K562 (cell line): ENCODE measurements around the gene REXO2. TPM values are rescaled to one million over a fixed set of nuclear protein-coding genes. Genes with fewer than 3 reads are reported as not detected.

Experiments
- ATAC-seq: fragments of 200-7000 bp; cut with Tn5 transposase; 3 replicates; pipeline ENCODE4 v1.9.1; 2020; ENCODE audit warnings: moderate library complexity
- BruUV-seq: library from RNA; stranded (reverse); fragments of 400-500 nt; replicated peaks from 2 replicates; lab custom pipeline; 2021; lab: Mats Ljungman, UMichigan
- CTCF ChIA-PET: fragments of 300-600 bp; formaldehyde crosslinking; extraction: SDS; loops from one replicate; lab custom pipeline; 2021; ENCODE audit warnings: low intra/inter-chr PET ratio; lab: Yijun Ruan, JAX
- POLR2A ChIA-PET: fragments of 300-600, 350-650 bp; sonication (Branson Sonifier 250); formaldehyde crosslinking; extraction: SDS; loops from one replicate; lab custom pipeline; 2021; ENCODE audit warnings: antibody characterized with exemption, inconsistent platforms; lab: Yijun Ruan, JAX
- DNase-seq, 4 experiments: peaks; one replicate each; pipeline versions ENCODE4 v3.0.0 to v3.0.0-alpha.2; 2011 to 2018; ENCODE audit warnings: low spot score in 3 of 4, mixed read lengths in 3 of 4; ENCODE audit errors: extremely low read depth in 1 of 4
- FAIRE-seq: peaks from 2 replicates; lab custom pipeline; 2011; peaks lifted over from hg19 to GRCh38; lab: Jason Lieb, UNC
- H2AFZ ChIP-seq: 2 replicates; pipeline ENCODE4 v1.6.0; 2011; ENCODE audit warnings: low read depth, low read length, control low read depth, inconsistent platforms
- H3K27ac ChIP-seq: fragments of 200-600 bp; 3 replicates; pipeline ENCODE4 v1.8.0; 2011; ENCODE audit warnings: low read depth, mild to moderate bottlenecking, control low read depth, inconsistent platforms, low read length, moderate library complexity, mixed read lengths; ENCODE audit errors: extremely low read depth
- H3K27me3 ChIP-seq, 2 experiments: fragments of 300-600 bp in 1 of 2; 2 replicates in 1 of 2; 3 replicates in 1 of 2; pipeline versions ENCODE4 v1.6.0 to v1.8.0; 2011; ENCODE audit warnings: inconsistent platforms in 2 of 2, low read length in 2 of 2, mild to moderate bottlenecking in 1 of 2, mixed read lengths in 1 of 2, moderate library complexity in 1 of 2; ENCODE audit not compliant: control insufficient read depth in 2 of 2, insufficient read depth in 2 of 2
- H3K36me3 ChIP-seq: fragments of 300-600 bp; 3 replicates; pipeline ENCODE4 v1.8.0; 2011; ENCODE audit warnings: mild to moderate bottlenecking, low read length, inconsistent platforms; ENCODE audit not compliant: control insufficient read depth, insufficient read depth
- H3K4me1 ChIP-seq, 2 experiments: fragments of 200-600 bp in 1 of 2; replicated peaks in 1 of 2; 2 replicates in 1 of 2; 3 replicates in 1 of 2; pipeline versions ENCODE4 v1.5.1 to v1.8.0; 2011; ENCODE audit warnings: inconsistent platforms in 2 of 2, low read length in 2 of 2, mild to moderate bottlenecking in 1 of 2, mixed read lengths in 1 of 2, moderate library complexity in 1 of 2; ENCODE audit not compliant: control insufficient read depth in 2 of 2, insufficient read depth in 2 of 2
- H3K4me2 ChIP-seq: 2 replicates; pipeline ENCODE4 v1.6.1; 2011; ENCODE audit warnings: low read length, control low read depth, inconsistent platforms, mixed read lengths; ENCODE audit not compliant: insufficient read depth
- H3K4me3 ChIP-seq: fragments of 200-600 bp; sonication (generic), shearing (Covaris generic); 2 replicates; pipeline ENCODE4 v1.5.1; 2016; ENCODE audit warnings: control low read depth, inconsistent platforms
- H3K79me2 ChIP-seq: fragments of 200-600 bp; 3 replicates; pipeline ENCODE4 v1.8.0; 2011; ENCODE audit warnings: low read length, inconsistent platforms; ENCODE audit not compliant: control insufficient read depth, insufficient read depth
- H3K9ac ChIP-seq, 2 experiments: 2 replicates each; pipeline versions ENCODE4 v1.6.0 to v1.6.1; 2011; ENCODE audit warnings: low read depth in 2 of 2, low read length in 2 of 2, control low read depth in 1 of 2, inconsistent platforms in 1 of 2, mild to moderate bottlenecking in 1 of 2, mixed read lengths in 1 of 2; ENCODE audit not compliant: insufficient read depth in 1 of 2
- H3K9me1 ChIP-seq: one replicate; pipeline ENCODE4 v1.6.0; 2011; ENCODE audit warnings: inconsistent platforms, mild to moderate bottlenecking, low read length, moderate library complexity; ENCODE audit not compliant: control insufficient read depth, insufficient read depth
- H3K9me3 ChIP-seq: replicated peaks from 2 replicates; pipeline ENCODE4 v1.5.1; 2011; ENCODE audit warnings: low read depth, low read length, inconsistent platforms; ENCODE audit not compliant: control insufficient read depth, insufficient read depth
- H4K20me1 ChIP-seq: replicated peaks from 2 replicates; pipeline ENCODE4 v1.6.1; 2011; ENCODE audit warnings: low read length, inconsistent platforms, mixed read lengths; ENCODE audit not compliant: control insufficient read depth, insufficient read depth
- CHD1 ChIP-seq: fragments of 200-600 bp; sonication (generic); IDR thresholded peaks from one replicate; pipeline ENCODE4 v1.6.1; 2012; ENCODE audit warnings: mild to moderate bottlenecking, moderate library complexity, low read length, inconsistent platforms
- GATAD2A ChIP-seq: fragments of 450-650 bp; IDR thresholded peaks from 2 replicates; pipeline ENCODE4 v1.6.1; 2017
- SOX6 ChIP-seq: fragments of 450-650 bp; IDR thresholded peaks from 2 replicates; pipeline ENCODE4 v1.6.1; 2014; ENCODE audit warnings: mild to moderate bottlenecking
- SP1 ChIP-seq: sonication (generic); formaldehyde crosslinking; IDR thresholded peaks from 2 replicates; pipeline ENCODE4 v1.8.1; 2022; ENCODE audit warnings: mild to moderate bottlenecking, missing genetic modification reagents
- WGBS: fragments of 100-300 bp; shearing (Covaris generic); methylation state at CpG from one replicate; pipeline ENCODE4 v1.1.6; 2016; ENCODE audit warnings: low coverage, mixed read lengths; ENCODE audit not compliant: insufficient coverage; ENCODE audit errors: missing lambda C conversion rate; 5-methylcytosine and 5-hydroxymethylcytosine counted together
- in situ Hi-C: fragments of 300-500 bp; cut with MboI; formaldehyde crosslinking; loops from 4 replicates; pipeline ENCODE4 v1.15.0; 2018; ENCODE audit warnings: inconsistent platforms, mixed read lengths
- intact Hi-C: fragments of 100-400 bp; cut with micrococcal nuclease; formaldehyde crosslinking; loops from 2 replicates; pipeline ENCODE4 v1.14.2; 2022
- polyA plus RNA-seq, 8 experiments: library from polyadenylated mRNA; depleted of rRNA in 4 of 8; stranded (reverse) in 5 of 8; unstranded in 3 of 8; fragments of >200 nt; fragmentation: Nextera tagmentation in 2 of 8; fragmentation: Illumina TruSeq in 1 of 8; extraction: Ambion mirVana in 2 of 8; extraction: Trizol in 1 of 8; gene quantifications; 2 replicates each; pipeline versions ENCODE4 v1.2.1 to v1.2.3, GENCODE V29; 2011 to 2014; ENCODE audit warnings: inconsistent platforms in 1 of 8, missing spikeins in 1 of 8
- total RNA-seq, 7 experiments: library from RNA; depleted of rRNA in 6 of 7; stranded (reverse); fragments of >200 nt in 6 of 7; fragmentation: Illumina TruSeq in 2 of 7; extraction: Trizol in 2 of 7; gene quantifications; 2 replicates each; pipeline versions ENCODE4 v1.2.1 to v1.2.3, GENCODE V29; 2011 to 2021; ENCODE audit warnings: low replicate concordance in 1 of 7
- TF ChIP-seq, protein P1 (sequence below): fragments of 450-650 bp; IDR thresholded peaks from 2 replicates; pipeline ENCODE4 v1.6.1; 2017; ENCODE audit warnings: antibody characterized with exemption, mild to moderate bottlenecking

REXO2 gene
- total and polyA plus RNA-seq, 9 of the 15 experiments (the other 6 are each of a cell fraction or from before 2014, with no cell fraction given) = 143 to 370 (median 193) TPM

- TF ChIP-seq SP1 (CRISPR knock-in tag) = no peak
- TF ChIP-seq, protein P1, sequence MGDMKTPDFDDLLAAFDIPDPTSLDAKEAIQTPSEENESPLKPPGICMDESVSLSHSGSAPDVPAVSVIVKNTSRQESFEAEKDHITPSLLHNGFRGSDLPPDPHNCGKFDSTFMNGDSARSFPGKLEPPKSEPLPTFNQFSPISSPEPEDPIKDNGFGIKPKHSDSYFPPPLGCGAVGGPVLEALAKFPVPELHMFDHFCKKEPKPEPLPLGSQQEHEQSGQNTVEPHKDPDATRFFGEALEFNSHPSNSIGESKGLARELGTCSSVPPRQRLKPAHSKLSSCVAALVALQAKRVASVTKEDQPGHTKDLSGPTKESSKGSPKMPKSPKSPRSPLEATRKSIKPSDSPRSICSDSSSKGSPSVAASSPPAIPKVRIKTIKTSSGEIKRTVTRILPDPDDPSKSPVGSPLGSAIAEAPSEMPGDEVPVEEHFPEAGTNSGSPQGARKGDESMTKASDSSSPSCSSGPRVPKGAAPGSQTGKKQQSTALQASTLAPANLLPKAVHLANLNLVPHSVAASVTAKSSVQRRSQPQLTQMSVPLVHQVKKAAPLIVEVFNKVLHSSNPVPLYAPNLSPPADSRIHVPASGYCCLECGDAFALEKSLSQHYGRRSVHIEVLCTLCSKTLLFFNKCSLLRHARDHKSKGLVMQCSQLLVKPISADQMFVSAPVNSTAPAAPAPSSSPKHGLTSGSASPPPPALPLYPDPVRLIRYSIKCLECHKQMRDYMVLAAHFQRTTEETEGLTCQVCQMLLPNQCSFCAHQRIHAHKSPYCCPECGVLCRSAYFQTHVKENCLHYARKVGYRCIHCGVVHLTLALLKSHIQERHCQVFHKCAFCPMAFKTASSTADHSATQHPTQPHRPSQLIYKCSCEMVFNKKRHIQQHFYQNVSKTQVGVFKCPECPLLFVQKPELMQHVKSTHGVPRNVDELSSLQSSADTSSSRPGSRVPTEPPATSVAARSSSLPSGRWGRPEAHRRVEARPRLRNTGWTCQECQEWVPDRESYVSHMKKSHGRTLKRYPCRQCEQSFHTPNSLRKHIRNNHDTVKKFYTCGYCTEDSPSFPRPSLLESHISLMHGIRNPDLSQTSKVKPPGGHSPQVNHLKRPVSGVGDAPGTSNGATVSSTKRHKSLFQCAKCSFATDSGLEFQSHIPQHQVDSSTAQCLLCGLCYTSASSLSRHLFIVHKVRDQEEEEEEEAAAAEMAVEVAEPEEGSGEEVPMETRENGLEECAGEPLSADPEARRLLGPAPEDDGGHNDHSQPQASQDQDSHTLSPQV = no peak
- 0 out of 2 replicates have a peak, but pooled peaks have one; percentile 2 for TF ChIP-seq SOX6
Observed at GRCh38 chr11:114400915-114401223, 38.4 kb upstream of the REXO2 start (continued).

GRCh38 chr11:114401311-114401710 is 38.0 kb upstream of the REXO2 start:
- H3K9me1 ChIP-seq = no peaks in the 10 kb centered on the region
- peak overlapping the region; percentile 97 for H3K4me2 ChIP-seq
- CTCF ChIA-PET = interaction anchor here (0.5 kb wide), 1 partner anchor 39 kb away, joined by 3 read pairs; no protein-coding TSS in a partner anchor
- 1% methylated on average over 4 of the region's 4 CpGs for WGBS
- TF ChIP-seq CHD1 (peak; percentile 63), GATAD2A (no peak)
- peaks cover 3 to 21% of the 10 kb centered on the region in 2 experiments for H3K4me1 ChIP-seq
- H3K27me3 ChIP-seq = no peaks in the 10 kb centered on the region
- no peak overlapping the region for H2AFZ ChIP-seq
- intact Hi-C loops = loop anchor here (2.0 kb wide), 1 partner anchor 121 kb away; no protein-coding TSS in a partner anchor
- ATAC-seq (no peak), FAIRE-seq (no peak), DNase-seq (no peak)
- H3K9ac ChIP-seq = peak overlapping the region in 1 of 2 experiments; percentile 95; a peak in 3 of 4 replicates
- H3K79me2 ChIP-seq = peaks cover 84% of the 10 kb centered on the region
- in situ Hi-C loops = no loop called here
- no peaks in the 10 kb centered on the region for H4K20me1 ChIP-seq
- H3K27ac ChIP-seq = peak overlapping the region; percentile 99
- H3K36me3 ChIP-seq = peaks cover 38% of the 10 kb centered on the region
- BruUV-seq = no TSS peak
- POLR2A ChIA-PET = interaction anchor here (0.6 to 1.5 kb wide), 3 partner anchors 8 to 315 kb away, joined by 3 to 7 read pairs (median 3); no protein-coding TSS in a partner anchor
- peak overlapping the region; percentile 54 for H3K4me3 ChIP-seq
- no peaks in the 10 kb centered on the region for H3K9me3 ChIP-seq
